Neural progenitor cell (in vitro differentiated cells): Measurements from ENCODE around the gene ANKS1B. TPM values are rescaled to one million over a fixed set of nuclear protein-coding genes. Genes with fewer than 3 reads are reported as not detected.
A peak's percentile ranks its signal among the peaks of the same experiment; 100 is the strongest.

Experiments used
- DNase-seq: peaks from one replicate; pipeline ENCODE4 v3.0.0-alpha.2; 2016; ENCODE audit warnings: low spot score
- H2AFZ ChIP-seq: fragments of 200-600 bp; sonication (generic); replicated peaks from 2 replicates; pipeline ENCODE4 v1.6.1; 2016; ENCODE audit warnings: antibody characterized with exemption
- H3F3A ChIP-seq: fragments of 200-600 bp; sonication (generic); 2 replicates; pipeline ENCODE4 v1.6.1; 2016; ENCODE audit warnings: antibody characterized with exemption, low read depth
- H3K27ac ChIP-seq: fragments of 200-600 bp; sonication (generic); 2 replicates; pipeline ENCODE4 v1.5.1; 2016; ENCODE audit warnings: mild to moderate bottlenecking
- H3K27me3 ChIP-seq: fragments of 200-600 bp; sonication (generic); 2 replicates; pipeline ENCODE4 v1.6.1; 2016; ENCODE audit warnings: mild to moderate bottlenecking, moderate library complexity
- H3K36me3 ChIP-seq: fragments of 200-600 bp; sonication (generic); 2 replicates; pipeline ENCODE4 v1.5.1; 2016
- H3K4me1 ChIP-seq: fragments of 200-600 bp; sonication (generic); 2 replicates; pipeline ENCODE4 v1.6.1; 2016; ENCODE audit warnings: mixed run types
- H3K4me2 ChIP-seq: fragments of 200-600 bp; sonication (generic); 2 replicates; pipeline ENCODE4 v1.6.1; 2016
- H3K4me3 ChIP-seq: fragments of 200-600 bp; sonication (generic); 2 replicates; pipeline ENCODE4 v1.5.1; 2016
- H3K79me2 ChIP-seq: fragments of 200-600 bp; sonication (generic); 2 replicates; pipeline ENCODE4 v1.6.1; 2016; ENCODE audit warnings: low read depth
- H3K9ac ChIP-seq: fragments of 200-600 bp; sonication (generic); 2 replicates; pipeline ENCODE4 v1.6.1; 2016
- H3K9me3 ChIP-seq: fragments of 200-600 bp; sonication (generic); 2 replicates; pipeline ENCODE4 v1.5.1; 2016; ENCODE audit warnings: low read depth
- H4K20me1 ChIP-seq: fragments of 200-600 bp; sonication (generic); 2 replicates; pipeline ENCODE4 v1.6.1; 2016; ENCODE audit warnings: low read depth
- H3K27ac Mint-ChIP-seq: 3 replicates; pipeline ENCODE4 v1.8.0; 2021; ENCODE audit warnings: mixed read lengths
- H3K27me3 Mint-ChIP-seq: 2 replicates; pipeline ENCODE4 v1.8.0; 2022; ENCODE audit warnings: low read depth, mild to moderate bottlenecking, inconsistent platforms, moderate library complexity, mixed read lengths; ENCODE audit not compliant: insufficient read depth
- H3K36me3 Mint-ChIP-seq: 3 replicates; pipeline ENCODE4 v1.8.0; 2021; ENCODE audit warnings: mixed read lengths
- H3K4me1 Mint-ChIP-seq: 3 replicates; pipeline ENCODE4 v1.8.0; 2021; ENCODE audit warnings: mixed read lengths
- H3K4me3 Mint-ChIP-seq: 3 replicates; pipeline ENCODE4 v1.8.0; 2021; ENCODE audit warnings: mild to moderate bottlenecking, moderate library complexity, mixed read lengths
- H3K9me3 Mint-ChIP-seq: 3 replicates; pipeline ENCODE4 v1.8.0; 2020; ENCODE audit warnings: mixed read lengths
- CTCF ChIP-seq: fragments of 200-600 bp; sonication (generic); IDR thresholded peaks from 2 replicates; pipeline ENCODE4 v1.5.1; 2017; ENCODE audit warnings: antibody characterized with exemption, mild to moderate bottlenecking
- EZH2 ChIP-seq: fragments of 200-600 bp; sonication (generic); IDR thresholded peaks from 2 replicates; pipeline ENCODE4 v1.6.1; 2017; ENCODE audit warnings: antibody characterized with exemption, mild to moderate bottlenecking, moderate library complexity
- EZH2phosphoT487 ChIP-seq: fragments of 200-600 bp; sonication (generic); IDR thresholded peaks from 2 replicates; pipeline ENCODE4 v1.6.1; 2017; ENCODE audit warnings: antibody characterized with exemption
- total RNA-seq: library from RNA; depleted of rRNA; stranded (reverse); fragments of >200 nt; gene quantifications from 2 replicates; pipeline ENCODE4 v1.2.3, GENCODE V29; 2015; ENCODE audit warnings: low replicate concordance

Gene ANKS1B
- total RNA-seq, 1 donor from 2014 or later, result 7.9 TPM

- no peaks in the 10 kb centered on the region for H3K27me3 Mint-ChIP-seq
- no peak for DNase-seq
- H3K4me3 Mint-ChIP-seq, result no peak overlapping the region
- H3K4me1 Mint-ChIP-seq, result no peaks in the 10 kb centered on the region
- H3K9me3 Mint-ChIP-seq, result peaks cover 14% of the 10 kb centered on the region
- Histone ChIP-seq H4K20me1 (no peaks in the 10 kb centered on the region), H3K4me1 (no peaks in the 10 kb centered on the region), H3K9ac (no peak overlapping the region), H3K27me3 (no peaks in the 10 kb centered on the region), H3K9me3 (no peaks in the 10 kb centered on the region), H3K27ac (no peak overlapping the region), H3K4me2 (no peak overlapping the region), H3F3A (no peaks in the 10 kb centered on the region), H3K4me3 (no peak overlapping the region), H2AFZ (no peak overlapping the region), H3K36me3 (no peaks in the 10 kb centered on the region), H3K79me2 (no peaks in the 10 kb centered on the region)
- H3K36me3 Mint-ChIP-seq, result no peaks in the 10 kb centered on the region
- TF ChIP-seq EZH2, result no peak
- TF ChIP-seq EZH2phosphoT487, result no peak
- TF ChIP-seq CTCF, result no peak
- no peak overlapping the region for H3K27ac Mint-ChIP-seq
These were observed 11.4 kb upstream of the ANKS1B start for GRCh38 chr12:99996095-99996494.

- no peak for TF ChIP-seq CTCF
- no peak for TF ChIP-seq EZH2
- TF ChIP-seq EZH2phosphoT487, result no peak
- Mint-ChIP-seq H3K36me3 (no peaks in the 10 kb centered on the region), H3K4me3 (peak overlapping the region; percentile 92), H3K27me3 (peaks cover 25% of the 10 kb centered on the region), H3K4me1 (peaks cover 18% of the 10 kb centered on the region), H3K27ac (no peak overlapping the region), H3K9me3 (no peaks in the 10 kb centered on the region)
- no peaks in the 10 kb centered on the region for H3K4me1 ChIP-seq
- DNase-seq, result no peak
- no peak overlapping the region for H3K9ac ChIP-seq
- H4K20me1 ChIP-seq, result no peaks in the 10 kb centered on the region
- no peak overlapping the region for H2AFZ ChIP-seq
- no peak overlapping the region for H3K27ac ChIP-seq
- H3K9me3 ChIP-seq, result no peaks in the 10 kb centered on the region
- peaks cover 15% of the 10 kb centered on the region for H3F3A ChIP-seq
- H3K4me3 ChIP-seq, result peak overlapping the region; percentile 80
- no peaks in the 10 kb centered on the region for H3K36me3 ChIP-seq
- peak overlapping the region; percentile 84 for H3K4me2 ChIP-seq
- peaks cover 45% of the 10 kb centered on the region for H3K27me3 ChIP-seq
- no peaks in the 10 kb centered on the region for H3K79me2 ChIP-seq
These were observed 895 bp upstream of the ANKS1B start for GRCh38 chr12:99985631-99986030.

- H3K4me3 ChIP-seq, result peak overlapping the region; percentile 80
- H3F3A ChIP-seq, result peaks cover 15% of the 10 kb centered on the region
- H2AFZ ChIP-seq, result peak overlapping the region; percentile 99
- H3K27me3 Mint-ChIP-seq, result peaks cover 25% of the 10 kb centered on the region
- H3K9me3 ChIP-seq, result no peaks in the 10 kb centered on the region
- no peaks in the 10 kb centered on the region for H3K36me3 ChIP-seq
- TF ChIP-seq CTCF, result no peak
- no peak for TF ChIP-seq EZH2phosphoT487
- DNase-seq, result no peak
- H3K4me2 ChIP-seq, result peak overlapping the region; percentile 84
- no peaks in the 10 kb centered on the region for H3K79me2 ChIP-seq
- H3K36me3 Mint-ChIP-seq, result no peaks in the 10 kb centered on the region
- H4K20me1 ChIP-seq, result no peaks in the 10 kb centered on the region
- peaks cover 18% of the 10 kb centered on the region for H3K4me1 Mint-ChIP-seq
- H3K27ac ChIP-seq, result no peak overlapping the region
- H3K27ac Mint-ChIP-seq, result no peak overlapping the region
- no peak overlapping the region for H3K9ac ChIP-seq
- no peaks in the 10 kb centered on the region for H3K9me3 Mint-ChIP-seq
- H3K4me3 Mint-ChIP-seq, result peak overlapping the region; percentile 92
- H3K27me3 ChIP-seq, result peaks cover 45% of the 10 kb centered on the region
- no peaks in the 10 kb centered on the region for H3K4me1 ChIP-seq
These were observed 414 bp upstream of the ANKS1B start for GRCh38 chr12:99985129-99985570.
